ENCODE data around the gene SULT1C3.
"Not testable (repeated sequence)": the region's sequence is repeated elsewhere in the genome, so short reads cannot be mapped to it uniquely, and the experiment has no call there.

SULT1C3 gene

DNA sequence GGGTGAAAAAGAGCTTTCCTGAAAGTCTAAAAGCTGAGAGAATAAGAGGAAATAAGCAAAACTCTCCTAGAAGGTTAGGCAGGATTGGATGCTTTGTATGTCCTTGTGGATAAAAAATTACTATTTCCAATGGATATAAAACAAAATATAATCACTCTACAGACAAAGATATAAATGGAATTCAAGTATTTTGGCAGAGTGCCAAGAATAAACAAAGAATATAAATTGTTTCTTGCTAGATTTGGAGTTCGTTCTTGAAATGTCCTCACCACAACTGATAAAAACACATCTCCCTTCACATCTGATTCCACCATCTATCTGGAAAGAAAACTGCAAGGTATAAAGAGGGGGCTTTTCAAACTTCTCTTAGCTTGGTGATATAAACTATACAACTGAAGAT is 13.3 kb downstream of the SULT1C3 start:
- no peak for DNase-seq

DNA sequence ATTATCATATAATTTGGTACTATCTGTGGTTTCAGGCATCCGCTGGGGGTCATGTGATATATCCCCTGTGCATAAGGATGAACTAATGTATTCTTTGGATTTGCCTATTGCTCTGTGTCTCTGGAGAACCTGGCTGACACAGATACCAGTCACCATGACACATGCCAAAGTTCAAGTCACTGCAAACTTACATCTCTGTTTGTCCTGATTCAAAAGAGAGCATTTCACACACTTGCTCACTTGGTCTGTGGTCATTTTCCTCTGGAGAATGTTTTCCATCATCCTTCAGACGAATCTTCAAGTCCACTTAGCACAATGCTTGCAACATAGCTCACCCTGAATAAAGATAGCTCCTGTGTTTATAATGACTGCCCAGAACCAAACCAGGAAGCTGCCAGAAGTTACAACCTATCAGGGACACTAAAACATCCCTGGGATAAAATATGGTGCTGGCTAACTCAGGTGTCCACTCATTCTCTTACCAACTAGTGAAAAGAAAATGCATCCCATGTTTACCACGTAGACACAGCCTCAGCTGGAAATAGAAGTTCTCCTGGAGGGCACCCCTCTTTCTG is 18.1 kb downstream of the SULT1C3 start:
- no peak for DNase-seq

DNA sequence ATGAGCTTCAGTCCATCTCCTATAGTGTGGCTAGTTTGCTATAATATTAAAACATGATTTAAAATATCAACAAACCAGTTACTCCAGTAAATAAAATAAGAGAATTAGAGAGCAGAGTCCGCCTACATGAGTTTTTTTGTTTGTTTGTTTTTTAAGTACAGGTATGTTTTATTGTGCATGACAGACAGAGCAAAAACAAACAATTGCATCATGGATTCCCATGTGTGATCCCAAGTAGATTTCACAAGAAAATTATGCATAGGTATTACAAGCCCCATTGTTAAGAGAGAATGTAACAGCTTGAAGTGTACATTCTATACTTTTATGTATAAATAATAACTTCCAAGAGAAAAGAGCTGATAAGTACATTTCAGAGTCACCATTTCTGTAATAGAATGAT is 21.0 kb downstream of the SULT1C3 start:
- no peak for DNase-seq

DNA sequence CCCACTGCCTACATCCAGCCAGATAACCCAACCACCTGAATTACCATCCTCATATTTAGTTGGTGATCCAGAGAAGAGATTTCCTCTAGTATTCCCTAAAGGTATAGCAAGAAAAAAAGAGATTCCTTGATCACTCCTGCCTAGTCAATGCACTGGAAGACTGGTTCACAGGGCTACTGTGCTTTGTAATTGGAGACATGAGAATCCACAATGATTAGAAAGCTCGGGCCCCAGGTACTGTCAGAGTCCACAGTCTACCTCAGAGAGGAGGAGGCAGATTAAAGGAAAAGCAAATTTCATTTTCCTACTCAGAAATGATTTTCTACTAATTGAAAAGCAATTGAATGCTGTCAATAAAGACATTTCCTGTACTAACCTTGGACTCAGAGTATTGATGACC is 22.3 kb downstream of the SULT1C3 start:
- no peak for DNase-seq

DNA sequence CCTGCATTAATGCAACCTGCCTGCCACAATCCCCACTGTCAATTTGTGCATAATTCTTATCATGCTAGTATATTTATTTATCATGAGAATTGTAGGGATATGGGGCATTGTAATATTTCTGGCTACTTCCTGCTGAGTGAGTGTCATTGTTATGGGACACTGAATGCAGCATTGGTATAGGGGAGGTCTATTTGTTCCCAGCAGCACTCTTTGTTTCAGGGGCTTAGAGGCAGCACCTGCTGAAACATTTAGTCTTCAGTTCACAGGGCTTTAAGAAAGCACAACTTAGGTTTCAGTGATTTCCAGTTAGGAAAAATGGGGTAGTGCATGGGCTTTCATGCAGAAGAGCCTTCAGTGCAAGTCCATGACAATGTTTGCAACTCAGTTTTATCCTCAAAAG is 23.6 kb downstream of the SULT1C3 start:
- DNase-seq = no peak

DNA sequence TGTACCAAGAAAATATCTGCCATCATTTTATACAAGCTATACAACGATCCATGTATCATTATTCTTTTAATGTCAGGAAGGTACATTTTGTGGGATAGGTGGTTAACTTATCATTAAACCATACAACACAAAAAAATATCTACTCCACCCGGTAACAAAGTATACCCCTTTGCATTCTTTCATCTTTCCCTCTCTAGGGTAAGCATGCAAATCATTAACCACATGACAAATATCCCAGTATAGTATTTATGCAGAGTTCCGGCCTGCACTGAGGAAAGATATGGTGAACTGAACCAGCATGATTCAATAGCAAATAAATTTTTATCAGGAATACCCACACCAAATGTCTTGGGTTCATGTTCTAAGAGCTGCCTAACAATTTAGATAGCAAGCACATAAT is 26.4 kb downstream of the SULT1C3 start:
- DNase-seq = no peak

DNA sequence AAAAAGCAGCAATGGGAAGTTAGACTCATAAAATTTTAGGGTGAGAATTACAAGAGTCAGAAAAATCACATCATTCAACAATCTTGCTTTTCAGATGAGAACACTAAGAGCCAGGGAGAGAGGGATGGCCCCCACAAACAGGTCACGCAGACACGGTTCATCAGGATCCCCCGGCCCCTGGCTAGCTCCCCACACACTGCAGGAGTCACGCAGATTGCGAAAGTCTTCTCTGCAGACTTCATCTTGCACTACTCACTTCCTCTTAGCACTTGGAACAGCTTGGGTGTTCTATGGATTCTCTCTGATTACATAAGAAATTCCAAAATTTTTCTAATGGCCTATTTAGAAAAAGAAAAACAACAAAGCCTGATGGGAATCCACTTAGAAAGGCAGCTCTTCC is 27.3 kb downstream of the SULT1C3 start:
- DNase-seq = no peak

DNA sequence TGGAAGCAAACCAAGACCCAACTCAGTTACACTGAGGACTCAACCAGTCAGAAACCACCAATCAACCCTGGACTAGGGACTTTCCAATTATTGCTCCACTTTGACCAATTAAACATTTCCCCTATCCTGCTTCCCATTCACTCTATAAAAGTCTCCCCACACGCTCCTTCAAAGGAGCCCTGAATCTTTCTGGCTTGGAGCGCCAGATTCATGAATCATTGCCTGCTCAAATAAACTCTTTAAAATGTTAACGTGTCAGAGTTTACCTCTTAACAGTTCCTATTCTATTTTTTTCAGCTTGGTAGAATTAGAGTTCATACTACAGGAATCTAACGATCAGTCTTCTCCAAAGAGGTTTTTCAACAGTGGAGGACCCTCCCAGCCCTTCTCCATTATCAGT is 28.2 kb downstream of the SULT1C3 start:
- no peak for DNase-seq

DNA sequence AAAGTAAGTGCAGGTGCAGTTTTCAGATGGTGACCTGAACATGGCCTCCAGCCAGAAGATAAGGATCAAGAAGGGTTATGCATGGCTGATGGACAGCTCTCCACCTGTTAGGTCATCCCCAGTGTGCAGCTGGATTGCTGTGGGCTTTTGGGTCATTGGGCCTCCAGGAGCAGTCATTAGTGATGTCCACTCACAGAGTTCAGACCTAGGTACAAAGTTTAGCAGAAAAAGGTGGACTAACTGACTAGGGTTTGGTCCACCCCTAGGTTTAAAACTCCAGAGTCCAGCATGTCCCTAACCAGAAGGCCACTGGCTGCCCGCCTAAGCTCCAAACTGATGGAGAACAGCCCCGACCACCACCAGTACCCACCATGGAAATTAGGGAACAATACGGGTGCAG is 30.6 kb downstream of the SULT1C3 start:
- DNase-seq = no peak

DNA sequence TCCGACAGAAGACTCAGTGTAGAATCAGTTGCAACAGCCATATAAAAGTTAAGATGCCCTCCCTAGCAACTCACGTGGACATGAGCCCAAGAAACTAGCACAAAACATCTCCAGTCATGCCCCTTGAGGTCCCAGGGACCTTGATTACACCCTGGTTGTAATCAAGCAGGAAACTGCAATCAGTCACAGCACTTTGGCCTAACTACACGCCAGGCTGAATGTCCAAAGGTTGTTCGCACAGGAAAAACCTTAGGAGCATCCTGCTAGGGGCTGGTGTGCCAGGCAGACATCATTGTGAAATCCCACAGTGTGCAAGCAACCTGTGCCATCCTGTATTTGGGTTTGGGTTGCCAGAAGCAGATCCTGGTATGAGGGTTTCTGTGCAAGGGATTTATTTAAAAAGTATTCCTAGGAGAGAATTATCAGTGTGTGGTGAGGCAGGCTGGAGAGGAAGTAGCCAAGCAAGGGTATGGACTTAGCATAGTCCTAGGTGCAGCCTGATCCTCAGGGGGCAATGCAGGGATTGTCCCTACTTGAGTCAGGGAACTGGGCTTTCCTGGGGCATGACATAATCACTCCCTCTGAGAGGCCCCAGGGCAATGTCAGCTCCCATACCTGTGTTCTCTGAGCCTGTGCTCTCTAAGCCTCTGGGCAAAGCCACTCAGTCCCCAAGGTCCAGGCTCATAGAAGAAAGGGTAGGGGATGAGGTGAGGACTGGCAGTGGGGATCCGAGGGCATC is 31.2 kb downstream of the SULT1C3 start:
- no peak for DNase-seq

DNA sequence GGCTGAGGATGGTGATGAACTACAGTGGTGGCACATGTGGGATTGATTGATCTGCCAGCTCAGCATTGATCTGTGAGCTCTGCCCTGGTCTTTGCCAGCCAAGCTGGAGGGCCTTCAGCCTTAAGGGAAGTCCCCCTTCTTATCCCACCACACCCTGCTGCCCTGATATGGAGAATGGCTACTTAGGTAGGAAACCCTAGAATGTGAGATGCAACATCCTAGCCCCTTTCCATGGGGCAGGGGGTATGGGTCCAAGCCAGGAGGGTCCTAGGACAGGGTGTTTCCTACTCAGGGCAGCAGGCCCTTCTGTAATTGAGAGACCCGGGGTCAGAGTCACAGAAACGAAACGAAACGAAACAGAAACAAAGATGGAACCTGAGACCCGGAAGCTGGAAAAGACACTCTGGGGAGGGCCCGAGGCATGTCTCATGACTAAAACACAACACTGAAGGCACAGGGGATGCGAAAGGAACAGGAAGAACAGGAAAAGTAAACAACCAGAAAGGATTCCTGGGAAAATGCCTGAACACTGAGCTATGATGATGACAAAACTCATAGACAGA is 32.0 kb downstream of the SULT1C3 start:
- DNase-seq = no peak

DNA sequence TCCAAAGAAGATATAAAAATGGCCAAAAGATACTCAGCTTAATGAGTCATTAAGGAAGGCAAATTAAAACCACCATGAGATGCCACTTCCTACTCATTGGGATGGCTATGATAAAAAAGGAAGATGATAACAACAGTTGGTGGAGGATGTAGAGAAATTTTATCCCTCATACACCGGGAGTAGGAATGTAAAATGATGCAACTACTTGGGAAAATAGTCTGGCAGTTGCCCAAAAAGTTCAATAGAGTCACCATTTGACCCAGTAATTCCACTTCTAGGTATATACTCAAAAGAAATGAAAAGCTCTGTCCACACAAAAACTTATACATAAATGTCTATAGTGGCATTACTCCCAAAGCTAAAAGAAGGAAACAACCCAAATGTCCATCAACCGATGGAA is 38.9 kb downstream of the SULT1C3 start:
- DNase-seq = no peak

DNA sequence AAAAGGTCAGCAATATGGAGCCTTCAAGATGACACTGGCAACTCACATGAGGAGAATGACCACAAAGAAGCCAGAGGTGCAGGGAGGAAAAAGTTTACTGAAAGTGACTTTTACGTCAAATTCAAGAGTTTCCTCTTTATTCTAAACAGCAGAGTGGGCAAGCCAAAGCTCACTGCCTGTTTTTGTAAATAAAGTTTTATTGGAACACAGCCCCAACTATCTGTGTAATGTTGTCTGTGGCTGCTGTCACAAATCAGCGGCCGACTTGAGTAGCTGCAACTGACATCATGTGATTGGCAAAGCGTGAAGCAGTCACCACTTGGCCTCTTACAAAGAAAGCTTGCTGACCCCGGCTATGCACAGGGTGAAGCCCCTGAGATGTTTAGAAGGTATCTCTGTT is 39.7 kb downstream of the SULT1C3 start:
- DNase-seq = no peak

DNA sequence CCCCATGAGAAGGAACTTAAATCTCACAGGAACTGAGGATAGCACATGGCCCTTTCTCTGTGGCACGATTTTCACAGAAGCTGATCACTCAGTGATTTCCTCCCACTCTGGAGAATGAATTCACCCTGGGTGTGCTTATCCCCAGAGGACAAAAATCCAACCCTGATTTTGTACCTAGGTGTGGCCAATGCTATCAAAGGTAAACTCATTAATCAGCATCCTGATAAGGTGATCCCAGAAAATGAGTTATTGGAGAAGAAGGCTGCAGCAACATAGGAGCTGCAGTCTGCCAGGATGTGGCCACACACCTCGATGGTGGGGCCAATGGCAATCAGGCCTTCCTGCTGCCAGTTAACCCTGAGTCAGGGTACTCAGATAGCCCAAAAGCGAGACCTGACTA is 40.7 kb downstream of the SULT1C3 start:
- DNase-seq = no peak

DNA sequence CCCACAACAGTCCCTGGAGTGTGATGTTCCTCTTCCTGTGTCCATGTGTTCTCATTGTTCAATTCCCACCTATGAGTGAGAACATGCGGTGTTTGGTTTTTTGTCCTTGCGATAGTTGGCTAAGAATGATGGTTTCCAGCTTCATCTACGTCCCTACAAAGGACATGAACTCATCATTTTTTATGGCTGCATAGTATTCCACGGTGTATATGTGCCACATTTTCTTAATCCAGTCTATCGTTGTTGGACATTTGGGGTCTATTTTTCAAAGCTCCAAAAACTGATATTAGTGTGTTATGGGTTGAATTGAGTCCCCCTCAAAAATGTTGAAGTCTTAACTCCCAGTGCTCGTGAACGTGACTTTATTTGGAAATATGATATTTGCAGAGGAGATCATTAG is 44.8 kb downstream of the SULT1C3 start:
- not testable (repeated sequence) for DNase-seq

DNA sequence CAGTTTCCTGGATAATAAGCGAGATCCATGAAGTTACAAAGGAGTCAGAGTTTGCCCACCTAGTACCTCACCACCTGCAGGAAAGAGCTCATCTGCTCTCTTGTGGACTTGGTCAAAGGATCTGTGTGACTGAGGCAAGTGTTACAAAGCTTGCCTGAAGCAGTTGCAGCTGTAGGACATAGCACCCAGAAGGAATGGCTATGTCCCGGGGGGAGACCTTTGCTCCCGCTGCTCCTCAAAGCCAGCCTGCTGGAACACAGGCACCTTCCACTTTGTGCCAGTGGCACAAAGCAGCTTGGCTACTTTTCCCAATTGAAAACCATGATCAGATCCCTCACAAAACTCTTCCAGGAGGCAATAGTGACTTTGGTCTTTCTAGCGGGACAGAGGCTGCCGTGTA is 45.8 kb downstream of the SULT1C3 start:
- no peak for DNase-seq

DNA sequence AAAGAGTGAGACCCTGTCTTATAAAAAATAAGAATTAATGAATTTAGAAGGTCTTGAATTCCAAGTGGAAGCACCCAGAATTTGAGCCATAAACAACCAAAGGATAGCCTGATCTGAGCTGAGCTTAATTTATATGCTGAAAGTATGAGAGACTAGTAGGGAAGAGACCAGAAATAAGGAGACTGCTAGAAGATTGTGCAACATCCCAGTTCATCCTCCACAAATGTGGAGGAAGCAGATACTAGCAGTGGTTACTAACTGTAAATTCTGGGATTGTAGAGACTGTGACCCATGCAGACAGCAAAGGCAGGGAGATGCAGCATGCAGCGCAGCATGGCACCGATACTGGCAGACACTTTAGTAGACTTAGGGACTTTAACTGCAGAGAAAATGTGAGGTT is 47.4 kb downstream of the SULT1C3 start:
- no peak for DNase-seq

DNA sequence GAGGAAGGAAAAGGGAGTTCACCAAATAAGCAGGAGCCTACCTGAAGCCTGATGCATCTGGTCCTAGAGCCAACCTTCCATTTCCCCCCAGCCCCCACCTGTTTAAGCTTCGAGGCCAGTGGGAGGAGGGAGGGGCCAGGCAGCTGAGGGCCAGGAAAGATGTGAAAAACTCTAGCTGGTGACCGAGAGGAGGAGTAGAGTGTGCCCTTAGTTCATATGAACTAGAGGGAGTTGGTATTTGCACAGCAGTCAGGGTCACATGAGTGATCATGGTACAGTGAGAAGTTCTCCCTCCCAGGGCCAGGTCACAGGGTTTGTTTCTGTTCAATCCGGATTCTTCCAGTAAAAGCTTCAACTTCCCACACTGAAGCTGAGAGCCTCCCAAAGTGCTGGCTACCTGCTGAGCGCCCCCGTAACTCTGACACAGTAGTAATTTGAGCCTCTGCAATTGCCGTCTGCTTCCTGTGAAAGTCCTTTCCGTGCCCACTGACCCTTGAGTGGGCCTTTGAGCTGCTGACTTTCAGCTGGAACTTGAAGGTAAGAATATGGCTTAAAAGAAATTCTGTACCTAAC is 48.9 kb downstream of the SULT1C3 start, which contains the start of gene SULT1C2:
Gene SULT1C2 (plus strand): TSS at position 362 of the 573 bp plus-strand sequence. CDS start 4,773 bp downstream, outside the sequence.
- DNase-seq = no peak

DNA sequence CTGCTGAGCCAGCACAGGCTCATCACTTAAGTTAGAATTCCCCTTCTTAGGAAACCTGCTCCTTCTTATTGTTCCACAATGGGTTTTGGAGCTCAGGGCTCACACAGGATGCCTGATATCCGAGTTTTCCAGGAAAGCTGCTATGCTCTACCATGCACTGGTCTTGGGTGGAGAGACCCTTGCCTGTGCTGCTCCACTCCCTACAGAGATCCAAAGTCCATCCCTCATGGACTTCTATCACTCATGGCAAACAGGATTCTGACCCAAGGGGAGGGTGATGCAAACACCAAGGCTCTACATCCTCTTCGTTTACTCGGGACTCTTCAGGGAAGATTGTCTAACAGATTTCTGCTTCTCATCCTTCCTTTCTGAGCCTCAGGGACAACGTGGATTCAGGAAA is 54.1 kb downstream of the SULT1C3 start:
- DNase-seq = no peak

DNA sequence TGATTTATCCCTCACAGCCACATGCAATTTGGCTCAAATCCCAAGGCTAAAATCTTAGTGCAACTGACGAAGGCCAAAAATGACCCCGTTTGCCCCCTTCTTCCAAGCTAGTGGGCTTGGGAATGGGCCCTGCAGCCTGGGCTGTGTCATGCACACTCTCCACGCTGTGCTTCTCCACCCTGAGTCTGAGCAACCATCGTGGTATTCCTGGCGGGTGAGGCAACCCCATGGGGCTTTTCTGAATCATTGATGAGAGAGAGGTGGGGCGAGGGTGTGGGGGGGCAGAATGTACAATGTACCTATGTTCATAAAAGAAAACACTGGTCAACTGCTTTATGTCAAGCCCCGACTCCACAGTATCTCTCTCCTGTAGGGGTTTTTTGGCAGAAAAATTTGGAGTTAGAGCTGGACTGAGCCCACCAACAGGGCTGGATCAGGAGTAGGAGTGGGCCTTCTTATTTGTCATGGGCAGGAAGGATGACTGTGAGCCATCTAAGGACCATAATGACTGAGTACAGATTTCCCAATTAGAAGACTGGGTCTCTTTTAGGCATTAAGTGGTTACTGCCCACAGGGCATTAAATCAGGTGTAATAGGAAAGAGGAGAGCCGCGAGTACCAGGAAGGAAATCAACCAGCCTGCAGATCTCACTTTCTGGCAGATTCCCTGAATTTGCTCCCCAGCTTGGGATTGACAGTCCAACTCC is 57.8 kb downstream of the SULT1C3 start:
- no peak for DNase-seq

DNA sequence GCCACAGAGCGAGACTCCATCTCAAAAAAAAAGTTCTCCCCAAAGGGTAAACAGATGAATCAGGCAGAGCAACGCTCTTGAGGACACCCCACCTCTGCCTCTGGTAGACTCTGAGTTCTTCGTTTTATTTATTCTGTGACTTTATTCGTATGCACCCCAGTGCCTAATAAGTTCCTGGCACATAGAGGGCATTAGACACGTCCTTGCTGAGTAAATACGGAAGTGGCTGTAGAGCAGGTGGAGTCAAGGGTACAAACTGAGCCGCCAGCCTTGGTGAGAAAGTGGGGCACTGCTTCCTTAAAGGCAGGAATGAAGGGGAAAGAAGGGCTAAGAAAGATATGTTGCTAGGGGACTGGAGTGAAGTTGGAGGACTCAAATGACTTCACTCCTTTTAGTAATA is 61.8 kb downstream of the SULT1C3 start:
- DNase-seq = no peak

DNA sequence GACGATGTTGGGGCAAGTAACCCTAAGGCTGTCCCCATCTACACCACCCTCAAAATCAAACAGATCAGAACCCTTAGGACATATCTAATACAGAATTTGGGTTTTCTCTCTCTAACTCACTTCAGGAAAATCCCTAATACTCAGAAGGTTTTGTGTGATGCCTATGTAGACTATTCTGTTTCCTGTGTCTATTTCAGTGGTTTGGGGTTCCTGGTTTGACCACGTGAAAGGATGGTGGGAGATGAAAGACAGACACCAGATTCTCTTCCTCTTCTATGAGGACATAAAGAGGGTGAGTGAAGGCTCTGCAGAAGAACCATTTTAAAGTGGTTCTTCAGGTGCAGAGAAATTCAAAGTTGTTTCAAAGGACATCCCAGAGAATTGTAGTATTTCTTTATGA is 65.2 kb downstream of the SULT1C3 start:
- no peak for DNase-seq

DNA sequence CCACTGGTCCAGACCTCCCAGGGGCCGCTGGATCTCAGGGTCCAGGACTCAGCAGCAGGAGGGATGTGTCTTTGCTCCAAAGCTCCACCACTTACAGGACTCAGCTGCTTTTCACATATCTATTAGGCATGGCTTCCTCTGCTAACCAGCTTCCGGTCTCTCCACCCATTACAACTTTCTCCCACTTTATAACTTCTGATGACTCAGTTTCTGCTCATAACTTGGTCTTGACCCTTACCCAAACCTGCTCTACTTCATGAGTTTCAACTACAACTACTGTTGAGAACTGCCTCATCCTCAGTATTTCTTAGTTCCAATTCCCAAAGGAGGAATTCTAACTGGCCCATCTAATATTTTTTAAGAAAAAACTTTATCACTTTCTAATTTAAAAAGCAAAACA is 66.1 kb downstream of the SULT1C3 start:
- DNase-seq = no peak

DNA sequence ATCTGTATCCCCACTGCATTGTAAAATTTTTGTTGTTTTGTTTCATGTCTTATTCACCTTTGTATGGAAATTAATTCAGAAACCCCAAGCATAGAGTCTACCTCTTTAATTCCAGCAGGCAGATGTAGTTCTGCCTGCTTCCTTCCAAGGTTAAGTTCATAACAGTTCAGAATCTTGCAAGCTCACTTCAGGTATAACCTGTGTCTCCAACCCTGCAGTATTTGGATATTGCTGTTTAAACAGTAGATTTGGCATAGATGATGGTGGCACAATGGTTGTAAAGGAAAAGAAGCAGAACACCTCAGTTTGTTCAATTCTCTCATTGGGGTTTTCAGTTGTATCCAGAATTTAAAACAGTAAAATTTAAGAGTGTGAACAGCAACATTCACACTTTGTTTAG is 70.1 kb downstream of the SULT1C3 start:
- no peak for DNase-seq

All from SW 1271 (cell line).